ENCODE results near the gene ADTRP.

DNA sequence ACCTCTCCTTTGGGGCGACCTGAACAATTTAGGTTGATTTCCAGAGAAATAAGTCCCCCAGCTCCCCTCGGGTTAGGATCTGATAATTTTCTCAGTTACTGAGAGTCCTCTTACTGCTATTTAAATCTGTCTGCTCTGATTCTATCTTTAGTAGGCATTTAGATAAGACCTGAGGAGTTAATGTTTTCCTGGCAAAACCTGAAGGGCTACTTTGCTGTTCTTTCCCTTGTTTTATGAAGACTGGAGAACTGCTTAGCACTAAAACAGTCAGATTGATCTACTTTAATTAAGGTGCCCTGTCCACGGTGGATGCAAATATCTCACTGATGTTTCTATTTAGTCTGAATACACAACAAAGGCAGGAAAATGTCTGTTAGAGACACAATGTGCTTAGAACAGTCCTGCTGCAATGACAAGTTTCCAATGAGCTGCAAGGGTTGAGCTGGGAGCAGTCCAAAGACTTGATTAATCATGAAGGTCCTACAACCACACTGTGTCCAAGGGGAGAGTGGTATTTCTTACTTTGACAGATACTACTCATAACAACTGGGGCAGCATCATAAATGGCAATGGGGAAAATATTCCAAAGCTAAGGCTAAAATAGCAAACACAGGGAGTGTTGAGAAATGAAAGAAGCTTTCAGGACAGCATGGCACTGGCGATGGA is 15.7 kb downstream of the ADTRP start:
- TF ChIP-seq, protein P1, sequence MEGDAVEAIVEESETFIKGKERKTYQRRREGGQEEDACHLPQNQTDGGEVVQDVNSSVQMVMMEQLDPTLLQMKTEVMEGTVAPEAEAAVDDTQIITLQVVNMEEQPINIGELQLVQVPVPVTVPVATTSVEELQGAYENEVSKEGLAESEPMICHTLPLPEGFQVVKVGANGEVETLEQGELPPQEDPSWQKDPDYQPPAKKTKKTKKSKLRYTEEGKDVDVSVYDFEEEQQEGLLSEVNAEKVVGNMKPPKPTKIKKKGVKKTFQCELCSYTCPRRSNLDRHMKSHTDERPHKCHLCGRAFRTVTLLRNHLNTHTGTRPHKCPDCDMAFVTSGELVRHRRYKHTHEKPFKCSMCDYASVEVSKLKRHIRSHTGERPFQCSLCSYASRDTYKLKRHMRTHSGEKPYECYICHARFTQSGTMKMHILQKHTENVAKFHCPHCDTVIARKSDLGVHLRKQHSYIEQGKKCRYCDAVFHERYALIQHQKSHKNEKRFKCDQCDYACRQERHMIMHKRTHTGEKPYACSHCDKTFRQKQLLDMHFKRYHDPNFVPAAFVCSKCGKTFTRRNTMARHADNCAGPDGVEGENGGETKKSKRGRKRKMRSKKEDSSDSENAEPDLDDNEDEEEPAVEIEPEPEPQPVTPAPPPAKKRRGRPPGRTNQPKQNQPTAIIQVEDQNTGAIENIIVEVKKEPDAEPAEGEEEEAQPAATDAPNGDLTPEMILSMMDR (IDR thresholded peaks at IDR 0.05 in 8 of 11, conservative IDR thresholded peaks at IDR 0.05 in 3 of 11), result no peak
- no peak for TF ChIP-seq POLR2AphosphoS5 (IDR thresholded peaks at IDR 0.05)
